SKM-1 treated with dmso at 0.1 percent for 144 hours (cell line): ENCODE data around the gene CSPG4.
"Not testable (repeated sequence)": the region's sequence is repeated elsewhere in the genome, so short reads cannot be mapped to it uniquely, and the experiment has no call there.

Source experiments
- DNase-seq: peaks from one replicate; lab custom pipeline; 2025; ENCODE audit not compliant: unreplicated experiment; lab: John Stamatoyannopoulos, UW

The CSPG4 gene

DNA sequence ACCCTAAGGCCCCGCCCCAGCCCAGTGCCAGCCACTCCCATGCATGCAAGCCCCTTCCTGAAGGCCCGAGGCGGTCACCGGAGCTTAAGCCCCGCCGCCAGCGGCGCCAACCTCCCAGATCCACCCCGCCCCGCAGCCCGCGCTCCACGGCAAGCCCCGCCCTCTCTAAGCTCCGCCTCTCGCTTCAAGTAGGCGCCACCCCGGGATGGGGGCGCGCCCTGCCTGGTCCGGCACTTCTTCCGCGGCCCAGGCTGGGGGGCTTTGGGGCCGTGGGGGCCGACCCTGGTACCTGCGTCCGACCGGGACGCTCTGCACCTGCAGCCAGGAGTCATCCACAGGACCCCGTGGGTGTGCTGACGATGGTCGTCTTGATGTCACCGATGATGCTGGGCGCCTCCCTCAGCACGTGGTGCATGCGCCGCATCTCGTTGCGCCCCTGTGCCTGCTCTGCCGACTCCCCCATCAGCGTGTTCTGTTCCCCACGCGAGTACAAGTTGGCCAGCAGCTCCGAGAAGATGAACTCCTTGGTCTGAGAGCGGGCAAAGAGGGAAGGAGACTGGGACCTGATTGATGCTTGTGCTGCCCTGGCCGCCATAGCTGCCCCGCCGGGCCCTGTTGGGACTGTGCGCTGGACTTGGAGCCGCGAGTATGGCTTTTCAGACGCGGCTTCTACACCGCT, 26.1 kb upstream of the CSPG4 start:
- peak; percentile 83 for DNase-seq

DNA sequence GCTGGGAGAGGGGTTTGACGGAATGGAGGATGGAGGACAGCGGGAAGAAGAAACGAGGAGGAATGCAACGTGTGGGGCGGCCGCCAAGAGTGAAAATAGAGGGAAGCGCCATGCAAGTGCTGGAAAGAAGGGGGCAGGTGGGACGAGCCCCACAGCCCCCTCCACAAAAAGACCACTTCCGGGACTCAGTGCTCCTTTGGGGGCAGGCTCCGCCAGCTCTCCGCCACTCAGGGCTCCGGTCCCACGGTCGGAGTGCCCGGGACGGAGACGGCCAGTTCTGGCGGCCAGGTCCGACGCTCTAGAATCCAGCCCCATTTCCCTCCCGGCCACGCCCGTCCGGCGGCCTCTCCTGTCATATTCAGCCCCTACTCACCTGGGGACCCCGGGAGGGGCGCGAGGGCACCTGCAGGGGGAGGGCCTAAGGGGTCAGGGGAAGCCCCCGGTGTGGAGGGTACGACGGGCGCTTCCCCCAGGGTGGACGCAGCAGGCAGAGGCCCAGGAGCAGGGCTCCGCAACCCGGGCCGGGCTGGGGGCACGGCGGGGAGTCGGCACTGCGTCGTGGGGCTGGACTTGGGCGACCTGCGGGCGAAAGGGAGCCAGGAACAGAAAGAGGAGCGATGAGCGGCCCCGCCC, 25.5 kb upstream of the CSPG4 start:
- no peak for DNase-seq

- not testable (repeated sequence) for DNase-seq
These were observed 24.7 kb upstream of the CSPG4 start for GRCh38 chr15:75737116-75738013.

- DNase-seq = no peak
These were observed 23.6 kb upstream of the CSPG4 start for GRCh38 chr15:75736256-75736655.

DNA sequence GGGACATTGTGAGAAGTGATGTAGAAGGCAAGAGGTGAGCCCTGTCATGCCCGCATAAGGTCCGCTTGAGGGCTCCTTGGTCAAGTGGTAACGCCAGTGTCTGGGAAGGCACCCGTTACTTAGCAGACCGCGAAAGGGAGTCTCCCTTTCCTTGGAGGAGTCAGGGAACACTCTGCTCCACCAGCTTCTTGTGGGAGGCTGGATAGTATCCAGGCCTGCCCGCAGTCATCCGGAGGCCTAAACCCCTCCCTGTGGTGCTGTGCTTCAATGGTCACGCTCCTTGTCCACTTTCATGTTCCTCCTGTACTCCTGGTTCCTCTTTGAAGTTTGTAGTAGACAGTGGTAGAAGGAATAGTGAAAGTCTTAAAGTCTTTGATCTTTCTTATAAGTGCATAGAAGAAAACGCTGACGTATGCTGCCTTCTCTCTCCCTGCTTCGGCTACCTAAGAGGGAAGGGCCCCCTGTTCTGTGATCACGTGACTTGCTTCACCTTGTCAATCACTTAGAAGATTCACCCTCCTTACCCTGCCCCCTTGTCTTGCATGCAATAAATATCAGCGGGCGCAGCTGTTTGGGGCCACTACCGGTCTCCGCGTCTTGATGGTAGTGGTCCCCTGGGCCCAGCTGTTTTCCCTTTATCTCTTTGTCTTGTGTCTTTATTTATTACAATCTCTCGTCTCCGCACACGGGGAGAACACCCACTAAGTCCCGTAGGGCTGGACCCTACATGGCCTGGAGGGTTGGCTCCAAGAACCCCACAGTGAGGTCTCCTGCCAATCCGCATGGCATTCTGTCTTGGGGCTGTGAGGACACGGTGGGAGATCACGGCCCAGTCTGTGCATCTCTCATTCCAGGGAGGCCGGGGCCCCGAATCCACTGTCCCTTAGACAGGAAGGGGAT, 22.5 kb upstream of the CSPG4 start:
- not testable (repeated sequence) for DNase-seq

- no peak for DNase-seq
These were observed 21.4 kb upstream of the CSPG4 start for GRCh38 chr15:75733761-75734651.

GRCh38 chr15:75732809-75733451, 20.3 kb upstream of the CSPG4 start:
- DNase-seq = peak; percentile 50

DNA sequence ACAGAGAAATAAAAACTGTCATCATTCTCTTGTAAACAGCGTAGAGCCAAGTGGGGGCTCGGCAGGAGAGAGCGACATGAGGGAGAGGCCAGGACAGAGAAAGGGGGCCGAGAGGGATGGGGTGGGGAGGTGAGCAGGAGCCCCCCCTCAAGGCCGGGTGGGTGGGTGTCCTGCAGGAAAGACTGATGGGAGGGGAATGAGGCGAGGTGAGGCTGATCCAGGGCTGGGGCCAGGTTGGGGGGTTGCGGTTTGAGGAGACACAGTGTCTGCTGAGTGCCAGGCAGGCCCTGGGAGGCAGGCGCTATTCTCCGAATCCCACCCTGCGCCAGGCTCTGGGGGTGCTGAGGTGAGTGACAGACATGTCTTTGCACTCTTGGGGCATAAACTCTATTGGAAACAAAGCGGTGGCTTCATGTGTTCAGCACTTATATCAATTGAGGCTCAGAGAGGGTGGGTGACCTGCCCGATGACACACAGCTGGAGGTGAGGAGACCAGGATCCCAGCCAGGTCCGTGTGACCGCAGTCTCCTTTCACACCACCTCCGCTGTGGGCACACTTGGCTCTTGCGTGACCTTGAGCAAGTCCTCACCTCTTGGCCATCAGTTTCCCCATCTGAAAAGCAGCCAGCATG, 19.6 kb upstream of the CSPG4 start:
- DNase-seq = no peak

GRCh38 chr15:75731248-75732151, 18.9 kb upstream of the CSPG4 start:
- no peak for DNase-seq

DNA sequence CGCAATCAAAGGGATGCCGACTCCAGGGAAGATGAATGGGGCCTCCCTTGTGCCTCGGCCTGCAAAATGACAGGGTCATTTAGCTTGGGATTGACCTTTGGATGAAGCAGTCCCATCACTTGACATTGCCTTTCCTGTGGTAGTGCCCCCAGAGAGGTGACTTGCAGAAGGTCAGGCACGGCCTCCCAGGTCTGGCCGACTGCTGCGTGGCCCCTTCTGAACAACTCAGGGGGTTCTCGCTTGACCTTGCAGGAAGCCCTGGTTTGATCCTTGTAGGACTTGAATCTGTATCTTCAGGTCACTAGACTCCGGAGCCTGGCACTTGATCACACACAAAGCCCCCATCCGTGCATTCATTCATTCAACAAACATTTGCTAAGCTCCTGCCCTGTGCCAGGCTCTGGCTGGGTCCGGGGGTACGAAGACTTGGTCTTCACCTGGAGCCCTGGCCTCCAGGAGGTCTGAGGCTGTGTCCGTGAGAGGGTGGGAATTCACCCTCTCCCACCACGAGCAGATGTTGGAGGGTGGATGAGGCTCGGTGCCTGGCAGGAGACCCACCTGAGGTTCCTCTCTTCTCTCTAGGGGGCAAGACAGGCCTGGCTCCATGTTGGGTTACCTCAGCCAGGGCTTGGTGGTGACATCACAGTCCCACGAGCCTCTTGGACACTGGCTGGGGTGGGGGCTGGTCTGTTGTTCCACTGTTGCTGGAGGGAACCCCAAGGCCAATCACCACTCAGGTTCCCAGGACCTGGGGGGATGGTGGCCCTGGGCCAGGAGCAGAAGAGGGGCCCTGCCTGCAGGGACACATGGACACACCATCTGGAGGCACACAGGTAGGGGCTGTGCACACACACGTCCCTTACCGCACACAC, 18.0 kb upstream of the CSPG4 start:
- DNase-seq = not testable (repeated sequence)

GRCh38 chr15:75729326-75730069, 16.9 kb upstream of the CSPG4 start:
- no peak for DNase-seq

GRCh38 chr15:75727851-75728715, 15.4 kb upstream of the CSPG4 start:
- peak; percentile 20 for DNase-seq

GRCh38 chr15:75727031-75727531, 14.4 kb upstream of the CSPG4 start:
- no peak for DNase-seq

- DNase-seq = no peak
These were observed 13.3 kb upstream of the CSPG4 start for GRCh38 chr15:75725719-75726607.
